ENCODE data around the gene ARFGAP2.

ARFGAP2 gene

GRCh38 chr11:47185305-47186075 lies 8.8 kb upstream of the ARFGAP2 start:
- H3K27ac ChIP-seq = peak overlapping the region; percentile 93
- TF ChIP-seq CTCF (conservative IDR thresholded peaks at IDR 0.05) (no peak), ZFX (IDR thresholded peaks at IDR 0.05) (peak; percentile 83; the same call in 1 of the 2 replicates)

- peak overlapping the region; percentile 93 for H3K27ac ChIP-seq
- no peak for TF ChIP-seq CTCF (conservative IDR thresholded peaks at IDR 0.05)
- no peak for TF ChIP-seq ZFX (IDR thresholded peaks at IDR 0.05)
Observed at GRCh38 chr11:47184711-47185304, 8.1 kb upstream of the ARFGAP2 start.

- no peak for TF ChIP-seq ZFX (IDR thresholded peaks at IDR 0.05)
- no peak for TF ChIP-seq CTCF (conservative IDR thresholded peaks at IDR 0.05)
- peak overlapping the region; percentile 93; the same call in 1 of the 2 replicates for H3K27ac ChIP-seq
Observed at GRCh38 chr11:47183969-47184368, 7.3 kb upstream of the ARFGAP2 start.

- TF ChIP-seq CTCF (conservative IDR thresholded peaks at IDR 0.05) = no peak
- no peak overlapping the region for H3K27ac ChIP-seq
Observed at GRCh38 chr11:47183031-47183856, 6.6 kb upstream of the ARFGAP2 start.

GRCh38 chr11:47182380-47182779 lies 5.7 kb upstream of the ARFGAP2 start:
- TF ChIP-seq ZFX (IDR thresholded peaks at IDR 0.05) = no peak
- TF ChIP-seq CTCF (conservative IDR thresholded peaks at IDR 0.05) = no peak
- H3K27ac ChIP-seq = no peak overlapping the region

GRCh38 chr11:47181271-47181670 lies 4.6 kb upstream of the ARFGAP2 start:
- H3K27ac ChIP-seq = no peak overlapping the region
- TF ChIP-seq CTCF (conservative IDR thresholded peaks at IDR 0.05) (no peak), ZFX (IDR thresholded peaks at IDR 0.05) (no peak)

Data from C4-2B (cell line).